Heart left ventricle (tissue), 16 donors: ENCODE results near the gene RNF112. TPM values are rescaled to one million over a fixed set of nuclear protein-coding genes. Genes with fewer than 3 reads are reported as not detected.
A peak's percentile ranks its signal among the peaks of the same experiment; 100 is the strongest.

ENCODE experiments used
- ATAC-seq, 4 donors: fragments of 200-7000 bp; cut with Tn5 transposase; one replicate each; pipeline ENCODE4 v1.9.1; 2020 to 2022; ENCODE audit warnings: moderate library complexity in 4 of 4, mild to moderate bottlenecking in 3 of 4, moderate number of reproducible peaks in 1 of 4
- DNase-seq, 5 donors: peaks; one replicate each; pipeline ENCODE4 v3.0.0-alpha.2; 2020
- H3K27ac ChIP-seq, 12 donors: fragments of 200-600 bp; sonication (generic) in 4 of 12; one replicate each; pipeline versions ENCODE4 v1.5.0 to v1.8.0; 2016 to 2022; ENCODE audit warnings: mild to moderate bottlenecking in 2 of 12
- H3K27me3 ChIP-seq, 9 donors: fragments of 200-600 bp; sonication (generic) in 2 of 9; one replicate each; pipeline versions ENCODE4 v1.5.1 to v1.8.0; 2016 to 2022; ENCODE audit warnings: mild to moderate bottlenecking in 3 of 9
- H3K36me3 ChIP-seq, 9 donors: fragments of 200-600 bp; sonication (generic) in 2 of 9; one replicate each; pipeline versions ENCODE4 v1.5.0 to v1.8.0; 2018 to 2022; ENCODE audit warnings: mild to moderate bottlenecking in 2 of 9
- H3K4me1 ChIP-seq, 12 donors: fragments of 200-600 bp; sonication (generic) in 4 of 12; one replicate each; pipeline versions ENCODE4 v1.5.0 to v1.8.0; 2016 to 2022; ENCODE audit warnings: mild to moderate bottlenecking in 3 of 12
- H3K4me3 ChIP-seq, 12 donors: fragments of 200-600 bp; sonication (generic) in 4 of 12; one replicate each; pipeline versions ENCODE4 v1.5.0 to v1.8.0; 2017 to 2022; ENCODE audit warnings: mild to moderate bottlenecking in 9 of 12, moderate library complexity in 4 of 12
- H3K9me3 ChIP-seq, 12 donors: fragments of 200-600 bp; sonication (generic) in 4 of 12; one replicate each; pipeline versions ENCODE4 v1.5.0 to v1.8.0; 2016 to 2022; ENCODE audit warnings: mild to moderate bottlenecking in 1 of 12
- CTCF ChIP-seq, 12 donors: fragments of 200-600 bp; sonication (generic) in 4 of 12; IDR thresholded peaks; one replicate each; pipeline versions ENCODE4 v1.5.0 to v1.8.0; 2018 to 2022; ENCODE audit warnings: antibody characterized with exemption in 12 of 12, mild to moderate bottlenecking in 5 of 12
- POLR2A ChIP-seq, 2 donors: fragments of 450-650 bp; IDR thresholded peaks; one replicate each; pipeline ENCODE4 v1.6.1; 2017; ENCODE audit warnings: antibody characterized with exemption in 2 of 2, mild to moderate bottlenecking in 2 of 2, moderate library complexity in 2 of 2
- WGBS, 4 donors: extraction: QIAGEN DNeasy Blood & Tissue Kit in 2 of 4; methylation state at CpG; one replicate each; pipeline versions ENCODE4 v1.1.5 to v1.1.7; 2013 to 2018; 5-methylcytosine and 5-hydroxymethylcytosine counted together
- intact Hi-C, 10 donors: fragments of 100-400 bp; cut with DNase I; formaldehyde crosslinking; loops; one replicate each; pipeline versions ENCODE4 v1.11.1 to v1.14.2; 2022
- polyA plus RNA-seq, 2 donors: library from polyadenylated mRNA; stranded (reverse); fragments of 200-250 nt; gene quantifications; one replicate each; pipeline ENCODE4 v1.2.3, GENCODE V29; 2013
- total RNA-seq, 9 donors: library from RNA; depleted of rRNA in 2 of 9; stranded (reverse); fragments of >200 nt in 2 of 9; fragmentation: NEBNext Ultra II Directional in 3 of 9; extraction: Animal tissue kit (Norgen Biotek cat#: 25700) in 3 of 9; gene quantifications; one replicate each; pipeline versions ENCODE4 v1.1.0 to v1.2.4, GENCODE V29; 2016 to 2023
- donor health status: ischemic (EF 13 %, LVEDD 7.1; RV severe dilation, severe dysfunction).
- donor health status: healthy with polysubstance abuse.
- donor health status: DM: no; HTN: yes; CAD: no.
- donor health status: DM: no; HTN: no; CAD: no.
- donor health status: ischemic (EF 25% LVEDD 6.9; RV normal size, moderate dysfunction).
- donor health status: ischemic (EF 25% LVEDD 5.7; RV mildly dilated, moderate dysfunction).
- donor health status: healthy.
- donor health status: DM: yes; HTN: yes; CAD: no.
- donor health status: ischemic (EF 35%, LVEDD 5.7; RV mildly dilated, moderate dysfunction).
- donor health status: nonischemic (EF 11% LVEDD 7.7; RV severe dilation, severe dysfunction).
- donor health status: DM: yes; HTN: yes; CAD: no.
- donor health status: PGD.
- donor health status: ischemic (EF 29% LVEDD 5.4; RV normal size, mild dysfunction).
- donor health status: nonischemic (EF 23%, LVEDD 6.1; RV moderate dilation, normal function).

RNF112 gene
- total and polyA plus RNA-seq, 11 donors, result 0.45 to 3.0 (median 1.4) TPM

GRCh38 chr17:19401321-19402010, 9.6 kb upstream of the RNF112 start:
- no peak overlapping the region for H3K4me3 ChIP-seq

DNA sequence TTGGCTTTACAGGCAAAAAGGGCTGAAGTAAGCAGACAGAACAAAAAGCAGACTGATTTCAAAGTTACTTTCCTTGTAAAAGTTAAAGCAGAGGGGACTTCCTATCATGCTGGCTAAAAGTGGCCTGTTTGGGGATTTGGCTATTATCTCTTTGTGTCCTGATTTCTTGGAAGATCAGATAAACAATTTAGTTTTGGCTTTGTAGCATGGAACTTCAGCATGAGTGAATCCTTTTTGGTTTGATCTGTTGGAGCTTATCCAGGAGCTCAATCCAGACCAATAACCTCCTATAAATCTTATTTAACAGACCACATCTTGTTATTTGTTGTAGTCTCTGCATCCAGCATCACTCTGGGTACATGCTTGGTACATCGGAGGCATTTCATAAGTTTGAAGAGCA, 8.9 kb upstream of the RNF112 start:
- H3K27me3 ChIP-seq, result no peaks in the 10 kb centered on the region
- 92 to 96% (median 95%) methylated on average over 1 of the region's 1 CpG for WGBS, 4 donors
- H3K4me3 ChIP-seq, result no peak overlapping the region
- H3K27ac ChIP-seq, result no peak overlapping the region
- peaks cover 0 to 31% (median 15%) of the 10 kb centered on the region in 12 donors for H3K4me1 ChIP-seq
- no peak for TF ChIP-seq POLR2A (IDR thresholded peaks at IDR 0.05)
- TF ChIP-seq CTCF (IDR thresholded peaks at IDR 0.05), result no peak
- H3K36me3 ChIP-seq, result no peaks in the 10 kb centered on the region
- intact Hi-C loops, result no loop called here
- no peak for DNase-seq
- H3K9me3 ChIP-seq, result no peaks in the 10 kb centered on the region
- ATAC-seq, result no peak

More at GRCh38 chr17:19401321-19402010, 9.6 kb upstream of the RNF112 start:
- TF ChIP-seq POLR2A (IDR thresholded peaks at IDR 0.05) (no peak), CTCF (IDR thresholded peaks at IDR 0.05) (no peak)
- Histone ChIP-seq H3K27ac (no peak overlapping the region), H3K9me3 (no peaks in the 10 kb centered on the region), H3K36me3 (no peaks in the 10 kb centered on the region), H3K27me3 (no peaks in the 10 kb centered on the region), H3K4me1 (peaks cover 0 to 31% (median 15%) of the 10 kb centered on the region in 12 donors)
- ATAC-seq (no peak), DNase-seq (peak in 2 of 5 donors; percentile 34 to 45)
- intact Hi-C loops, result no loop called here
- 57 to 62% (median 59%) methylated on average over 8 of the region's 8 CpGs for WGBS, 4 donors

DNA sequence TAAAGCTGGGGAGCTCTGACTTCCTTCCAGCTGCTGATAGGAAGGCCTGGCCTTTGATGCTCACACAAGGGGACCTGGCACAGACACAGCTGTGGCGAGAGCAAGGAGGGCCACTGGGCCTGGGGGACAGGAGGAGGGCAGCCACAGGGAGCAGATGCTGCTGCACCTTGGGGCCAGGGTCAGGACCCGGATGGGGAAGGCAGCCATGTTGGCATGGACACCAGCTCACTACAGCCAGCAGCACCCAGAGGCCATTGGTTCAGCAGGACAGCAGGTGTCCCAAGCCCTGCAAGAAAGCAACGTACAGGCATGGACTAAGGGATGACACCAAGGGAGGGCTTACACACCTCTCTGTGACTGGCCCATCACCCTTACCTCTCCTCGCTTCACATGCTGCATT, 8.0 kb upstream of the RNF112 start:
- peaks cover 0 to 25% (median 10%) of the 10 kb centered on the region in 12 donors for H3K4me1 ChIP-seq
- no peak for ATAC-seq
- H3K27ac ChIP-seq, result no peak overlapping the region
- no peak for TF ChIP-seq POLR2A (IDR thresholded peaks at IDR 0.05)
- TF ChIP-seq CTCF (IDR thresholded peaks at IDR 0.05), result no peak
- WGBS, 4 donors, result 91 to 98% (median 97%) methylated on average over 3 to 4 of the region's 4 CpGs
- no peak overlapping the region for H3K4me3 ChIP-seq
- no peaks in the 10 kb centered on the region for H3K27me3 ChIP-seq
- DNase-seq, result no peak
- H3K9me3 ChIP-seq, result no peaks in the 10 kb centered on the region
- intact Hi-C loops, result no loop called here
- no peaks in the 10 kb centered on the region for H3K36me3 ChIP-seq

DNA sequence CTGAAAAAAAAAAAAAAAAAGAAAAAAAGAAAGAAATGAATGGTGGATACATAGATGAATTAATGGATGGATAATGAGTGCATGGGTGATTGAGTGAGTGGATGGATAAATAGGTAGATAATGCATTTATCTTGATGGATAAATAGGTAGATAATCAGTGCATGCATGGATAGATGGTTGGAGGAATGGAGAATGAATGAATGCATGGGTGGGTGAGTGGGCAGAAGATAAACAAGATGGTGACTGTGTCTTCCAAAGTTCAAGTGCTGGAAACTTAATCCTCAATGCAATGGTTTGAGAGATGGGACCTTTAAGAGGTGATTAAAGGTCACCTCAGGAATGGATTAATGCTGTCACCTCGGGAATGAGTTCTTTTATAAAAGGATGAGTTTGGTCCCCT, 6.8 kb upstream of the RNF112 start:
- H3K36me3 ChIP-seq, result no peaks in the 10 kb centered on the region
- TF ChIP-seq POLR2A (IDR thresholded peaks at IDR 0.05) (no peak), CTCF (IDR thresholded peaks at IDR 0.05) (no peak)

More for the DNA sequence above, 6.8 kb upstream of the RNF112 start:
- H3K4me3 ChIP-seq, result no peak overlapping the region
- no peaks in the 10 kb centered on the region for H3K9me3 ChIP-seq
- ATAC-seq, result no peak
- no peak for DNase-seq
- WGBS, 4 donors, result 75 to 86% (median 84%) methylated on average over 1 of the region's 1 CpG
- H3K27ac ChIP-seq, result no peak overlapping the region
- intact Hi-C loops, result no loop called here
- H3K4me1 ChIP-seq, result peaks cover 0 to 13% (median 0%) of the 10 kb centered on the region in 12 donors
- H3K27me3 ChIP-seq, result no peaks in the 10 kb centered on the region
